Suprapubic skin (tissue), 4 donors: ENCODE data around the gene LRRC9. TPM values are rescaled to one million over a fixed set of nuclear protein-coding genes. Genes with fewer than 3 reads are reported as not detected.
"Not testable (repeated sequence)": the region's sequence is repeated elsewhere in the genome, so short reads cannot be mapped to it uniquely, and the experiment has no call there.

ENCODE experiments used
- DNase-seq, 2 donors: peaks; one replicate each; pipeline ENCODE4 v3.0.0-alpha.2; 2019; ENCODE audit warnings: low spot score in 2 of 2
- H3K27ac ChIP-seq: fragments of 200-600 bp; sonication (generic); one replicate; pipeline ENCODE4 v1.5.1; 2019
- H3K27me3 ChIP-seq: fragments of 200-600 bp; sonication (generic); one replicate; pipeline ENCODE4 v1.5.1; 2019
- H3K36me3 ChIP-seq: fragments of 200-600 bp; sonication (generic); one replicate; pipeline ENCODE4 v1.5.1; 2019
- H3K4me1 ChIP-seq: fragments of 200-600 bp; sonication (generic); one replicate; pipeline ENCODE4 v1.5.1; 2019
- H3K4me3 ChIP-seq: fragments of 200-600 bp; sonication (generic); one replicate; pipeline ENCODE4 v1.5.1; 2019; ENCODE audit warnings: mild to moderate bottlenecking
- H3K9me3 ChIP-seq: fragments of 200-600 bp; sonication (generic); one replicate; pipeline ENCODE4 v1.5.1; 2019
- CTCF ChIP-seq, 2 donors: fragments of 200-600 bp in 1 of 2; fragments of 450-650 bp in 1 of 2; sonication (generic) in 1 of 2; IDR thresholded peaks; one replicate each; pipeline ENCODE4 v1.5.1; 2016 to 2019; ENCODE audit warnings: antibody characterized with exemption in 2 of 2, mild to moderate bottlenecking in 1 of 2, moderate library complexity in 1 of 2
- EP300 ChIP-seq: sonication (generic); formaldehyde crosslinking; IDR thresholded peaks from one replicate; pipeline ENCODE4 v1.6.1; 2017; ENCODE audit warnings: antibody characterized with exemption
- POLR2A ChIP-seq, 2 donors: fragments of 450-650 bp; IDR thresholded peaks; one replicate each; pipeline ENCODE4 v1.6.1; 2017; ENCODE audit warnings: antibody characterized with exemption in 2 of 2, mild to moderate bottlenecking in 2 of 2, moderate library complexity in 2 of 2
- POLR2AphosphoS5 ChIP-seq, 3 donors: sonication (generic); formaldehyde crosslinking; IDR thresholded peaks; one replicate each; pipeline ENCODE4 v1.6.1; 2017; ENCODE audit warnings: antibody characterized with exemption in 3 of 3
- WGBS: methylation state at CpG from one replicate; pipeline ENCODE4 v1.1.5; 2018; 5-methylcytosine and 5-hydroxymethylcytosine counted together
- total RNA-seq, 4 donors: library from RNA; depleted of rRNA; stranded (reverse); fragments of >200 nt; gene quantifications; one replicate each; pipeline ENCODE4 v1.1.0, GENCODE V29; 2016

LRRC9 gene
- total RNA-seq, 4 donors from 2014 or later = not detected

- no peak for DNase-seq
- H3K27me3 ChIP-seq = no peaks in the 10 kb centered on the region
- H3K27ac ChIP-seq = no peak overlapping the region
- no peaks in the 10 kb centered on the region for H3K4me1 ChIP-seq
- TF ChIP-seq EP300 = no peak
- WGBS = 75% methylated on average over 3 of the region's 3 CpGs
- H3K36me3 ChIP-seq = no peaks in the 10 kb centered on the region
- H3K4me3 ChIP-seq = no peak overlapping the region
- no peaks in the 10 kb centered on the region for H3K9me3 ChIP-seq
These were observed 84.0 kb downstream of the LRRC9 start for GRCh38 chr14:60003991-60004390.

GRCh38 chr14:60008042-60008441 is 88.1 kb downstream of the LRRC9 start:
- H3K4me1 ChIP-seq = no peaks in the 10 kb centered on the region
- H3K27ac ChIP-seq = no peak overlapping the region
- H3K9me3 ChIP-seq = no peaks in the 10 kb centered on the region
- TF ChIP-seq POLR2A (IDR thresholded peaks at IDR 0.05) (no peak), POLR2AphosphoS5 (IDR thresholded peaks at IDR 0.05) (no peak), CTCF (IDR thresholded peaks at IDR 0.05) (no peak), EP300 (no peak)
- no peaks in the 10 kb centered on the region for H3K27me3 ChIP-seq
- 42% methylated on average over 1 of the region's 1 CpG for WGBS
- DNase-seq = no peak
- H3K4me3 ChIP-seq = no peak overlapping the region
- no peaks in the 10 kb centered on the region for H3K36me3 ChIP-seq

GRCh38 chr14:60010263-60010662 is 90.3 kb downstream of the LRRC9 start:
- H3K27ac ChIP-seq, DNase-seq, H3K9me3 ChIP-seq, H3K27me3 ChIP-seq, H3K4me1 ChIP-seq, H3K4me3 ChIP-seq, H3K36me3 ChIP-seq: not testable (repeated sequence)
- WGBS = 42% methylated on average over 4 of the region's 4 CpGs

- no peak for DNase-seq
- no peaks in the 10 kb centered on the region for H3K4me1 ChIP-seq
- WGBS = 80% methylated on average over 1 of the region's 1 CpG
- no peaks in the 10 kb centered on the region for H3K36me3 ChIP-seq
- TF ChIP-seq POLR2A (IDR thresholded peaks at IDR 0.05) (no peak), CTCF (IDR thresholded peaks at IDR 0.05) (no peak), POLR2AphosphoS5 (IDR thresholded peaks at IDR 0.05) (no peak), EP300 (no peak)
- no peak overlapping the region for H3K27ac ChIP-seq
- H3K27me3 ChIP-seq = no peaks in the 10 kb centered on the region
- H3K4me3 ChIP-seq = no peak overlapping the region
- no peaks in the 10 kb centered on the region for H3K9me3 ChIP-seq
These were observed 94.5 kb downstream of the LRRC9 start for GRCh38 chr14:60014402-60014801.

GRCh38 chr14:60021619-60022018 is 101.7 kb downstream of the LRRC9 start:
- 84% methylated on average over 2 of the region's 2 CpGs for WGBS

GRCh38 chr14:60025571-60025970 is 105.6 kb downstream of the LRRC9 start:
- H3K27me3 ChIP-seq = no peaks in the 10 kb centered on the region
- H3K4me3 ChIP-seq = no peak overlapping the region
- DNase-seq = no peak
- no peaks in the 10 kb centered on the region for H3K36me3 ChIP-seq
- no peaks in the 10 kb centered on the region for H3K9me3 ChIP-seq
- no peak for TF ChIP-seq POLR2A (IDR thresholded peaks at IDR 0.05)
- no peak for TF ChIP-seq CTCF (IDR thresholded peaks at IDR 0.05)
- TF ChIP-seq POLR2AphosphoS5 (IDR thresholded peaks at IDR 0.05) = no peak
- TF ChIP-seq EP300 = no peak
- no peak overlapping the region for H3K27ac ChIP-seq
- no peaks in the 10 kb centered on the region for H3K4me1 ChIP-seq

More at GRCh38 chr14:60021619-60022018, 101.7 kb downstream of the LRRC9 start:
- H3K4me3 ChIP-seq = no peak overlapping the region
- H3K9me3 ChIP-seq = no peaks in the 10 kb centered on the region
- H3K36me3 ChIP-seq = no peaks in the 10 kb centered on the region
- no peak overlapping the region for H3K27ac ChIP-seq
- TF ChIP-seq EP300 = no peak
- TF ChIP-seq POLR2A (IDR thresholded peaks at IDR 0.05) = no peak
- TF ChIP-seq POLR2AphosphoS5 (IDR thresholded peaks at IDR 0.05) = no peak
- TF ChIP-seq CTCF (IDR thresholded peaks at IDR 0.05) = no peak
- H3K27me3 ChIP-seq = no peaks in the 10 kb centered on the region
- no peaks in the 10 kb centered on the region for H3K4me1 ChIP-seq
- DNase-seq = no peak
